Measurements from ENCODE around the gene INPP4B.

DNA sequence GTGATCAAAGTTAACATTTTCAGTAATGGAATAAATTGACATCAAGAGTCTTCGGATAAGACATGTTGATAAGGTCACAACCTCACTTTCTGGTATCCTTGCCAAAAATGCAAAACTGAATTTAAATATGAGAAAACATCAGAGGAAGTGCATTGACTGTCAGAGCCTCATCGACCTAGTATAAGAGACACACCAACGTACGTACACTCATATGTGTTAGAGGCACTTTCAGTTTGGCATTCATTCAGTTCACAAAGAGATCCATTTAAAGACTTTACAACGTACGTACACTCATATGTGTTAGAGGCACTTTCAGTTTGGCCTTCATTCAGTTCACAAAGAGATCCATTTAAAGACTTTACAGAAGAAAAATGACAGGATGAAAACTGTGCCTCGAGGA is 280.3 kb downstream of the INPP4B start:
- no peak for TF ChIP-seq EZH2 (IDR thresholded peaks at IDR 0.05; ENCODE audit: borderline replicate concordance, insufficient read depth, low read depth, low read length, poor library complexity, severe bottlenecking)
- TF ChIP-seq, protein P1, sequence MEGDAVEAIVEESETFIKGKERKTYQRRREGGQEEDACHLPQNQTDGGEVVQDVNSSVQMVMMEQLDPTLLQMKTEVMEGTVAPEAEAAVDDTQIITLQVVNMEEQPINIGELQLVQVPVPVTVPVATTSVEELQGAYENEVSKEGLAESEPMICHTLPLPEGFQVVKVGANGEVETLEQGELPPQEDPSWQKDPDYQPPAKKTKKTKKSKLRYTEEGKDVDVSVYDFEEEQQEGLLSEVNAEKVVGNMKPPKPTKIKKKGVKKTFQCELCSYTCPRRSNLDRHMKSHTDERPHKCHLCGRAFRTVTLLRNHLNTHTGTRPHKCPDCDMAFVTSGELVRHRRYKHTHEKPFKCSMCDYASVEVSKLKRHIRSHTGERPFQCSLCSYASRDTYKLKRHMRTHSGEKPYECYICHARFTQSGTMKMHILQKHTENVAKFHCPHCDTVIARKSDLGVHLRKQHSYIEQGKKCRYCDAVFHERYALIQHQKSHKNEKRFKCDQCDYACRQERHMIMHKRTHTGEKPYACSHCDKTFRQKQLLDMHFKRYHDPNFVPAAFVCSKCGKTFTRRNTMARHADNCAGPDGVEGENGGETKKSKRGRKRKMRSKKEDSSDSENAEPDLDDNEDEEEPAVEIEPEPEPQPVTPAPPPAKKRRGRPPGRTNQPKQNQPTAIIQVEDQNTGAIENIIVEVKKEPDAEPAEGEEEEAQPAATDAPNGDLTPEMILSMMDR (IDR thresholded peaks at IDR 0.05), result no peak

All from B cell (primary cell).